Fibroblast of upper back skin (primary cell): ENCODE measurements around the gene ADAMTS9.
A peak's percentile ranks its signal among the peaks of the same experiment; 100 is the strongest.

Experiments
- DNase-seq: peaks from one replicate; pipeline ENCODE4 v3.0.0-alpha.2; 2013

The ADAMTS9 gene

DNA sequence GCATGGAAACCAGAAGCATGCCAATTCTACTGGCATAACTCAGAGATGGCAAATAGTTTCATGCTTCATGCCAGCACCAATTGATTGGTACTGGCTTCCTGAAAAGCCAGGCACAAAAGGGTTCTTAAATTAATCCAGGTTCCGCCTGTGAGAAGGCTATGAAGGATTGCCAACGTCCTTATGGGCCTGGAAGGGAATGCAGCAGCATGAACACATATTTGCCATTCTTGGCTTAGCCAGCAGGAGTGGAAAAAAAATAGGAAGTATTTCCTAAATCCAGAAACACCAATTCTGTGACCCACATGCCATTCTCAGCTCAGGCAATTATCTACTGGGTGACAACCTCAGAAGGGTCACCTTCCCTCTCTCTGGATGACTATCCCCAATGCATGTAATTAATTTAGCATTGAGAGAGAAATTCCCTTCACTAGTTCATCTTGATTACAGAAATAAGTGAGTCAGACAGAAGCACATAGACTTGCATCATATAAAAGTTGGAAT is 36.0 kb downstream of the ADAMTS9 start:
- DNase-seq: peak; percentile 55

DNA sequence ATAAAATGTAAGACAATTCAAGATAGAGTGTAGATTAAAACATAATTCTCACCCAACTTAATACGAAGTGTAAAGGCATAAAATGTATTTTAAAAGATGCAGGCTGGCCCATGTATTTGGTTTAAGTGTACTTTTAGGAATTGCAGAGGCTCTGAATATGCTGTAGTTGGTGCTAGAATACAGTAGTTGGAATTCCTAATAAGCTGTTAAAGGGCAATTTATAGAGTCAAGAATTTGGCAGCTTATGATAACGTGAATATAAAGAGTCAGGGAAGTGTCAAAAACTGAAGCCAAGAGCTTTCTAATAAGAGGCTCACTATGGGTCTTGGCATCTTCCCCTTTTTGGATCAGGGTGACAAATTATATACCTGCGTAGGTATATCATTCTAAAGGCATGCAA is 36.5 kb downstream of the ADAMTS9 start:
- no peak for DNase-seq

DNA sequence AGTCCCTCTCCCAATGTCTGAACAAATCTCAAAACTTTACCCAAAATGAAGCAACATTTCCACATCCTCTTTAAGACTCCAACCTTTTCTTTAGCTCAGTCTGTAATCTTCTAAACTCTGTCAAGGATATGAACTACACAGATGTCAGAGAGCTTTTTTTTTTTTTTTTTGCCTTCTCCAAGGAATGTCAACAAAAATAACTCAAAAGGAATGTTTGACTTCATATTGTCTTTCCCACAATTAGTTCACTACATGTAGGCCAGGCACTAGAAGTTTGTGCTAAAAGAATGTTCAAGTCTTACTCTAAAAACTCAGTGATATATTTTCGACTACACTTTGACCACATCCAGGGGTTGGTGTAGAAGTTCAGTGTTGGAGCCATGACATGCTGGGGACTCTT is 37.1 kb downstream of the ADAMTS9 start:
- DNase-seq: peak; percentile 67

DNA sequence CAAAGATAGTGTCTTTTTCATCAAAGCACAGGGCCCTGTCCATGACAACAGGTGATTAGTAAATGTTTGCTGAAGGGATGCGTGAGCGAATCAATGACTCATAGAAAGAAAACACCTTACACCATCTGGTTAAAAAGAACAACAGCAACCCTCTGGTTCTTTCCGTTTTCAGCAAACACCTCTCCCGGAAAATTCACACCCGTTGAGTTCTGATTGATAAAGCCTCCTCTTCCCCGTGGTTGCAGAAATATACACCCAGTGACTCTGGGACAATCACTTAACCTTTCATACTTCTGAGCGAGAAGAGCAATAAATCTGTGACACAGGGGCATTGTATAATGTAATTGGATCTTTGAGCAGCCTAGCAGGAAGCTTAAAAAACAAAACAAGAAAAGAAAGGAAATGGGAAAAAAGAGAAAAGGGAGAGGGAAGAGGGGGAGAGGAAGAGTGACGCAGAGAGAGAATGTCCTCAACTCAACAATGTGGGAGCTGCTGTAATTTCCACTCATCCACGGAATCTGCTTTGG is 37.6 kb downstream of the ADAMTS9 start:
- DNase-seq: no peak

DNA sequence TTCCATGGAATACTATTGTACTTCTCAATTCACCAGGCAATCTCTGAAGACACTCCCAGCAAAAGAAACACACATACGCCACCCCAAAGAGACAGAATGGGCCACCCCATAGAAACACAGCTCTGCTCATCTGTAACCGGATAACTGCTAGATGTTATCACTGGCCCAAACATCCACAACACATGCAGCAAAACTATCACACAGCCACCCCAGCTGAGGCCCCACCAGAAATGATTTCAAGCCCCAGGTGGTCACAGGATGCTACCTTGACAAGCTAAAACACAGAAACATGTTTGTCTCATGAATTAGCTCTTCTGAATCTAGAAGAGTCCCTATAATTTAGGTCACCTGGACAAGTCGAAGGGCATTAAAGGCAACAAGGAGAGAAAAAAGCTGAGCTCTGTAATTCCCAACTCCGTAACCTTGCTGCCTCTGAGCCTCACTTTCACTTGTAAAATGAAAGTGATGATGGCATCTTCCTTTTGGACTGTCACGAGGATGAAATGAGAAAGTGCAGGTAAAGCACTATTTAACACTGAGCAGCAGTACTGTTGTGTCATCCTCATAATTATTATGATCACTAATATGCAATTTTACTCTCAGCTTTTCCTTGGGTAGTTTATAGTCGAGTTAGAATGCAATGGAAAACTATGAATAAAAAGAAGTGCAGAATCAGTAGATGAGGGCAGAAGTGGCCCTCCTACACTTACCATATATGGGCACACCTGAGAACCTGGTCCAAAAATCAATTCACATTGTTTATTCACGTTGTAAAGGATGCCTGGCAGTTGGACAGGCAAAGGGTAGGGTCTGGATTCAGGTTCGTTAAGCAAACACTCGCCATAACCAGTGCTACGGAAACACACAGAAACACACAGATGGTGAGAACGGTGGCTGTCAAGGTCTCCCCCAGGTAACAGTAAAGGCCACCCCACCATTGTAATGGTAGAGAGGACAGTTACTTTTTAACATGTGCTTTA is 38.6 kb downstream of the ADAMTS9 start:
- DNase-seq: no peak

DNA sequence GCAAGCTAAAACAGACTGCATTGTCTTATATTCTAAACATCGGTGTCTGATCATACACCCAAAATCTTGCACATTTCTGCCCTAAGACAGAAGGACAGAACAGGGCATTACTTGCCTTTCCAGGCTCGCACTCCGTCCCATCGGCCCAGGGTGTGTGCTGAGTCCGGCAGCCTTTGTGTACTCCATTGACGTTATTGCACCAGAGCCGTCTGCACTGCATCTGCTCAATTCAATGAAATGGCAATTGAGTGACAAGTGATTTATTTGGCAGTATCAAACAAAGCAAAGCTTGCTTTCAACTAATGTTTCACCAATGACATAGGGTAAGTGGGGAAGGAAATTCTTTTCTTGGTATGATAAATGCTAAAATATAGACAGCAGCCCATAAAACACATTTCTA is 40.0 kb downstream of the ADAMTS9 start:
- no peak for DNase-seq

DNA sequence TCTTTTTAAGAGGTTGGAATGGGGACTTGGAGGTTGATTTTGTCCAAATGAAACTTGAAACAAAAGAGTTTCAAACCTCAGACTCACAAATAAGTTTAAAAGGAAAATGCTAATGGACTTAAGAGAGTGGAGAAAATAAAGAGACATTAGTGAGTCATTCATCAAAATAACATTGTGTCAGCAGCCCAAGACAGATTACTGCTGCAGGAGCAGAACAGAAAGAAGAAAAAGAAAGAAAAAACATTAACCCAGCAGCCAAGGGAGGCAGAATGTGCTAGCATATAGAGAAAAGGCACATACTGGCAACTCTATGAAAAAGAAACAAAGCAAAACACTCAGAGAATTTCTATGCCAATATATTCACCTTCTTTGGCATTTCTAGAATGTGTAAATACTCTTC is 42.6 kb downstream of the ADAMTS9 start:
- DNase-seq: peak; percentile 21

DNA sequence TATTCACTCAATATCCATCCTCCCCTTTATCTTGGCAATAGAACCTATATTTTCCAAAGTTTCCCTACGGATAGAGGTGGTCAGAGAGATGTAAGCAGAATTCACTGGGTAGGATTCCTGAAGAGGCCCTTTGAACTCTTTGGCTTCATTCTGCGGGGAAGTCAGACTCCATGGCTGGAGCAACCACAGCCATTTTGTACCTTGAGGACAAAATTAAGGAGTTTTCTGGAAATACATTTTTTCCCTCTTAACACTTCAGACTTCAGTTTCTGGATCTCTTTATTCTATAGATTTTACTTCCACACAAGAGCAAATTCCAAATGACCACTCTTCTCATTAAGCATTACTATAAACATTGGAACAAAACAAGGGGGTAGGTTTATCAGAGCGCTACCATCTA is 43.3 kb downstream of the ADAMTS9 start:
- DNase-seq: no peak

DNA sequence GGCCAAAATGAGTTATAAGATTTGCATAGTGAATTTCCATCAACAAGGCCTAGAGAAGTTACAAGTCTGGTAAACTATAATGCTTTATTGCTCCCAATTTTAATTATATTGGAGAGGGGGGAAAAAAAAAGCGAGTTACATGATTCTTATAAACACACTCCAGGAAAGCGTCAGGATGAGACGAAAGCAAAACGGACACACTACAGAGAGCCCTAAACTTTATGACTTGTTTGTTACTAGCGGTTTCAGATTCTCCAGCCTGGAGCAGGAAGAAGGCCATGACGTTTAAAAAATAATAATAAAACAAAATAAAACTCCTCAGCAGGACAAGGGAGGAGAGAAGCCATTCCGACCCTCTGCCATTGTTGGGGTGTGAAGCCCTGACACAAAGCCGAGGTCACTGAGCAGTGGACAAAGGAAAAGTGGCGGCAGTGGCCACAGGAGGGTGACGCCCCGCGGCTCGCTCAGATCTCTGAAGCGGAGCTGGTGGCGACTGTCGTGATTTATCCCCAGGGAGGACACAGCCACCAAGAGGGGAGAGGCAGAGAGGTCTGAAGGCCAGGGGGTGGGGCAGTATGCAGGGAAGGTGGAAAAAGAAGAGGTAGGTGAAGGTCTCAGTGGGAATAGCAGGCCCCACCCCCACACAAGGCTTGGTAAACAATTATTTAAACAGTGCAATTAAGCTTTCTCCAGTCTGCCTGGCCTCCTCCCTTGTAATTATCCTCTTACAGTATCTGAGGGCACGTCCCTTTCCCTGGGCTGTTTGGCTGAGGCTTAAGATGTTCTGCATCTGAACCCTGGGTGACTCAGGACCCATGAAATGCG is 45.3 kb downstream of the ADAMTS9 start:
- no peak for DNase-seq

DNA sequence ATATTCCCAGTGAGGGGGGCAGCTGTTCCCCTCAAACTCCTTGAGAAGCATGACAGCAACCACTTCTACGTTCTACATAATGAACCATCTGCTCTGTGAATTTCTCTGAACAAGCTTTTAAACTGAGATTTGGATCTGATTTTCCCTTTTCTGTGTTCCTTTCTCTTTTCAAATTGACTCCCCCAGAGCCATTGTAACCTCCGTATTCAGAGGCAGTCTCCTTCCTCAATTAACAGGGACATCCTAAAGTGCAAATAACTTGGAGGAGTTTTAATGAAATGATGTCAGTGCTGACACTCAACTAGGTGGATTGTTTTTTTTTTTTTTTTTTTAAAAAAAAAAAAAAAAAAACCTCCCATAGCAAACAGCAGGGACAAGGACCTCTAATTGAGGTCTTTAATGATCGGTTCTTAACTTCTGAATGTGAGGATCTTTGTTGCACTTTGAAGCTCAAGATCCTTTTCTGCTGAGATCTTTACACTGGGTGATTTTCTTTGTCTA is 48.8 kb downstream of the ADAMTS9 start:
- DNase-seq: no peak

DNA sequence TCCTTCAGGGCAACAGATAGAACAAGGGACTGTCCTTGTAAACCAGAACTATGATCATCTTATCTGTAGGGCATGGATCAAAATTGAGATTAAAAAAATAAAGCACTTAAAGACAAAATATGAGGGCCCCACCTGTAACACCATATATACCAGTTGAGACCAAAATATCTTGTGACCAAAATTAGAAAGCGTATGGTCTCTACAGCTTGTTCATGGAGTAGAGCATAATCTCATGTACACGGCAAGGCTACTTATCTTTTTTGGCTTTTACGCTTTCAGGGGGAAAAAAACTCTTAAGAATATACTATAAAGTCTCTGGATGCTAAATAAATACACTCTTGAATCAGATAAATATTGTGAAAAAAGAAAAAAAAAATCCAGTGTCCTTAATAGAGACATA is 49.3 kb downstream of the ADAMTS9 start:
- DNase-seq: no peak

DNA sequence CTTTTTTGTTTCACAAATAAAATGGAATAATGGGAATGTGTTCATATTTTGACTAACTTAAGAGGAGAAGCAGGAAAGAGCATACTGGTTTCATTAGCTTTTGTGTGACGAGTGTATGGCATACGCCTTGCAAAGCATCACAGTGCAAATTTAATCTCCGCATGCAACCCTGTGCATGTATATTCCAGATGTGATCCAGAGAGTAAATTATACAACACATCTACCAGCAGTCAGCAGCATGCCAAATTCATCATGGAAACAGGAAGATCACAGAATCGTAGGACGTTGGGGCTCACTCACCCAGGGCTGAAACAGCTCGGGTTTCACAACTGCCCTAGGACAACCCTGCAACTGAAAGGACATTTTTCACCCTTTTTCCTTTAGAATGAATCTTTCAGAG is 53.4 kb downstream of the ADAMTS9 start:
- DNase-seq: no peak

DNA sequence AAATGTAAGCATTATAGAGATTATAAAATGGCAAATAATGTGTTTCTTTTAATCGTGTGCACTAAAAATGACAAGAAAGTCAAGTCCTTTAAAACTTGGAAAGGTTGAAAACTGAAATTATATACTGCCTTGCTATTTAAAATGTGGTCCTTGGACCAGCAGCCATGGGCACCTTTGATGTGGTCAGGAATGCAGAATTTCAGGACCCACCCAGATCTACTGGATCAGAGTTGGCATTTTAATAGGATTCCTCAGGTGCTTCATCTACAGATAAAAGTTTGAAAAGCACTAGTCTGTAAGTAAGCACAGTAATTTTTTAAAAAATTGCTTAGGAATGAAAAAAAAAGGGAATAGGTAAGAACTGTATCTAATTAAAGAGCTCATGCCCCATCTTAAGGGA is 55.8 kb downstream of the ADAMTS9 start:
- no peak for DNase-seq

DNA sequence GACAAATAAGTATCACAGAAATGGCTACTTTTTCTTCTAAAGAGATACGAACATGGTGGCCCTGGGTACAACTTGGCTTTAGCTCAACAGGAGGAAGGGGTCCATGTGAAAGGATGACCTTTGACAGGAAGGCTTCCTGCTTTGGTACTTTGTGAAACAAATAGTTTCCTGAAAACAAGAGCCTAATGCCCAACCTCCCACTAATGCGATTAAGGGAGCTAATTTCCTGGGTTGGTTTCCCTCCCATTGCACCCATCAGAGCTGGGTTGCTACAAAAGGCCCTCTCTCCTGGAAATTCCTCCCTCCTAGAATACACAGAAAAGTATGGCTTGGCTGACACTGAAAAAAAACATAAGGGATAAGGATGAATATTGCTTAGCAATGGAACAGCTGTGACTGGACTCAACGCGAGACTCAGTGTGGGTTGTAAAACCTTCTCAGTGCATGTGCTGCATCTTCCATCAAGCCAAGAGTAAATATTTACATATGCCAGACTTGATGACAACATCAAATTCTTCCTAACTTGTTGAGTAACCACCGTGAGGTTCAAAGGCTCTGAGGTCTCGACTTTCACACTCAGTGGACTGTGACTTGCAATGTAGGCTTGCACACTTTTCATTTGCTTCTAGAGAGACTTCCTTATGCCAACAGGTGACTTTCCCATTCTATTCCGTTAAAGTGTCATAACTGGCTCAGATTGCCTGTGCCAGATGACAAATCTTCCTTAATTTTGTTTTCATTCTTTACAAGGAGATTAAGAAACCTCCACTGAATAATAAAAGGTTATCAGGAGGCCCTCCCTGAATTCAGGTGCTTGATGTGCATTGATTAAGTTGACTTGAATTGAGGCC is 60.1 kb downstream of the ADAMTS9 start:
- no peak for DNase-seq

DNA sequence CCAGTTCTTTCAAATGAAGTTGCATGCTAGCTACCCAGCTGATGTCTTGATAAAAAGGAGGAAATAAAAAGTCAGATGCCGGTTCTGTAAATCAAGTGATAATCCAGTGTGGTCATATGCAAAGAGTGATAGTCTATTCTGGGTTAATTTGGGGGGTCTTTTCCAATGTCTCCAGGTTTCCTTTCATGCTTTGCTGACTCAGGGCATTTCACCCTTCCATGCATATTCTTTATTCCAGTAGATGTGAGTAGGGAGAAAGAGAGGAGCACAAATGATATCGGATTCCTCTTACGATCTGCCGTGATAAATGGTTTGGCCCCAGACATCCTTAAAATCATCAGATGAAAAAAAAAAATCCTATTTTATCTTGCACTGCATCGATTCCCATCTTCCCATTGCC is 60.8 kb downstream of the ADAMTS9 start:
- DNase-seq: no peak

DNA sequence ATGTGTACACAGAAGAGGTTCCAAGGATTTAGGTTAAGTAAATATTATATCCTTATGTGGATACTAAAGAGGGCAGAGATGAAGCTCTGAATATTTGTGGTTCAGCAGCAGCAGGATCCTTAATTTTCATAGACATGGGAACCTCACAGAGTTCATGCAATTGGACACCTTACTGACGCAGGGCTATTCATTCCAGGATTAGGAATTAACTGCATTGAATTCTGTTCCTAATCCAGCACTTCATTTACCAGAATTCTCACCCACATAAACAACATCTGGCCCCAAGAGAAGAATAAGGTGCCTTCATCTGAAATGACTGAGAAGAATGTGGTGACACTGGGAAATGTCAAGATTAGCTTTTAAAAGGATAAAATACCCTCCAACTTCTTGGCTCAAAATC is 62.4 kb downstream of the ADAMTS9 start:
- no peak for DNase-seq

DNA sequence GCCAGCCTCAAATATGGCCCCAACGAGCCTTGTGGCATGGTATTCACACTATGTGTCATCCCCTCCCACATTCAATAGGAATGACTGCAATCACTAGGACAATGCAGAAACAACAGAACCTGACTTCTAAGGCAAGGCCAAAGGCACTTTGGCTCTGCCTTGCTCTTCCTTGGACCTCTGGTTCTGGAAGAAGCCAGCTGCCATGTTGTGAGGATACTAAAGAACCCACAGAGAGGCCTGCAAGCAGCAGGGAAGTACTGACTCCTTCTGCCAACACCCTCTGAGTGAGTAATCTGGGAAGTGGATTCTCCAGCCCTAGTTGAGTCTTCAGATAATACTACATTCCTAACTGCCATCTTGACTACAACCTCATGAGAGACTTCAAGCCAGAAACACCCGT is 64.7 kb downstream of the ADAMTS9 start:
- DNase-seq: no peak

DNA sequence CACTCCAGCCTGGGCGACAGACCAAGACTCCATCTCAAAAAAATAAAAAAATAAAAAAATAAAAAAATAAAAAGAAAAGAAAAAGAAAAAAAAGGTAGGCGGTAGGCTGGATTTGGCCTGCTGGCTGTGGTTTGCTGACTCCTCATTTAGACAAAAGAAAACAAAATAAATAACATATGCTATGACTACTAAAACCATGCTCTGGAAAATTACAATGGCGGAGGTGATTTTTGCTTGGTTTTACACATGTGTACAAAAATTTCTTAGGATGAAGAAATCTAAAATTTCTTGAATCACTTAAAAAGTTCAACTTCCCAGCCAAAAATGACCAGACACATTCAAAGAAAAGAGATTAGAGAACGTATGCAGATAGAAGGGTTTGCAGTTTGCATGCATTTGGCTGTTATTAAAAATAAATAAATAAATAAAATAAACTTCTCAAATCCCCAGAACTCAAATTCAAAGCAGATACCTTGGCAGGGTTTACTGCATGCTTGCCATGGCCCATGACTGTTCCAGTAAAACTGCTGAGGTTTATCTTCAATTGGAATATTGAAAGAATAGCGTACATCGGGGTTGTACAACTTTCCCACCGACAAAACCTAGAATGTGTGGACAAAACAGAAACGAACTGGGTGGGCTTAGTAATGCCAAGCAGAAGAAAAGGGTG is 65.9 kb downstream of the ADAMTS9 start:
- DNase-seq: no peak

DNA sequence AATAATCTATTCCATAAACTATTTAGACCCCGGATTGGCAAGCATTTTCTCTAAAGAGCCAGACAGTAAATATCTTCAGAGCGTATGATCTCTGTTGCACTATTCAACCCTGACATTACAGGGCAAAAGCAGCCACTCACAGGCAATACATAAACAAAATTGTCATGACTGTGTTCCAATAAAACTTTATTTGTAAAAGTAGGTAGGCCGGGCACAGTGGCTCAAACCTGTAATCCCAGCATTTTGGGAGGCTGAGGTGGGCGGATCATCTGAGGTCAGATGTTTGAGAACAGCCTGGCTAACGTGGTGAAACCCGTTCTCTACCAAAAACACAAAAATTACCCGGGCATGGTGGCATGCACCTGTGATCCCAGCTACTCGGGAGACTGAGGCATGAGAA is 66.5 kb downstream of the ADAMTS9 start:
- DNase-seq: no peak

DNA sequence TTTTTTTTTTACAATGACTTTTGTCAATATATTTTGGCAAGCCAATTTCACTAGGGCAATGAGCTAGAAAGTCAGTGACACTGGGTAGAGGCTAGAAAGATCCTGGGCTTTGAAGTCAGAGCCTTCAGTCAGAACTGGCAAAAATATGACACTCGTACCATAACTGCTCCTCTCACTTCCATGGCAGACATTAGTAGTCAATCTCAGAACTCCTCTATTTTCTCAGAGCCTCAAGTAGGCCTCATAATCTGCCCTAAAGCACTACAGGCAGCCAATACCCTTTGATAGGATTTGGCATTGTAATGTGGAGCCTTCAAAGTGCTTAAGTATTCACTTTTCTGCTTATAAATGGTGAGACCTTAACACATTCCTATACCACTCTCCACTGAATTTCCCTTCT is 67.8 kb downstream of the ADAMTS9 start:
- DNase-seq: no peak

DNA sequence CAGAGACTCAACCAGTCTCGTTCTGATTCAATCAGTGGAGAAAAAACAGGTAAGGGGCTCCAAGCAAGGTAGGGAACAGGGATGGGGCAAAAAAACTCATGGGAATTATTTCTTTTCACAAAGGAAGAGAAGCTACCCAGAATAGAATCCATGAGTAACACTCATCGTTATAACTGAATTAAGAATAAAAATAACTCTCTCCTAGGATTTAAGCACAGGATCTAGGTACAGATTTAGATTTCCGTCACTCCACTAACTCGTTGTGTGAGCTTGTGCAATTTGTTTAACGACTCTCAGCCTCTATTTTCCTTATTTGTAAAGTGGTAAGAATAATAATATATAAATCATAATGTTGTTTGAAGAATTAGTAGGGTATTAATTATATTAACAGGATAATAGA is 68.6 kb downstream of the ADAMTS9 start:
- DNase-seq: no peak

DNA sequence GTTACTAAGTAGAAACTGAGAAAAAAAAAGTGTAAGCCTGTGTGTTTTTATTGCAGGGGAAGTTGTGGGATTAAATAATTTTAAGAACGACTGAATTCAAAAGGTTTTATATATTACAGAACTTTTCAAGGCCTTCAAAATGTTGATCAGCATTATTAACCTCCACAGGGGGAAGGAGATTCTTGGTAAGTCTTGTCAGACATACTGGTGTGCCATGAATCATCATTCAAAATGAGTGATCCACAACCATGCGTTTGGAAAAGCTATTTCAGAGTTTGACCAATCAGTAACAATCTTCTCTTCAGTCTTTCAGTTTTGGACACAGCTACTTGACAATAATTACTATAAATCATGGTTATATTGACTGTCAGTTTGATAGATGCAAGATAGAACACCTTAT is 70.2 kb downstream of the ADAMTS9 start:
- DNase-seq: no peak
